HepG2 (cell line): ENCODE measurements around the gene CPB2. TPM values are rescaled to one million over a fixed set of nuclear protein-coding genes. Genes with fewer than 3 reads are reported as not detected.

ENCODE experiments used
- ATF7-NPFF ChIP-seq: sonication (generic); formaldehyde crosslinking; IDR thresholded peaks from 2 replicates; pipeline ENCODE4 v1.8.1; 2023; ENCODE audit warnings: mild to moderate bottlenecking, low read depth, missing genetic modification reagents, moderate library complexity
- DDIT3 ChIP-seq: sonication (generic); formaldehyde crosslinking; IDR thresholded peaks from 2 replicates; pipeline ENCODE4 v1.4.0; 2020; ENCODE audit warnings: mild to moderate bottlenecking, missing genetic modification reagents
- FOXK2 ChIP-seq: fragments of 450-650 bp; IDR thresholded peaks from 2 replicates; pipeline ENCODE4 v1.6.1; 2016
- HNF1B ChIP-seq: sonication (generic); formaldehyde crosslinking; IDR thresholded peaks from 2 replicates; pipeline ENCODE4 v1.5.1; 2020; ENCODE audit warnings: mild to moderate bottlenecking, moderate library complexity, missing genetic modification reagents
- HNF4A ChIP-seq: sonication (generic); formaldehyde crosslinking; IDR thresholded peaks from 2 replicates; pipeline ENCODE4 v1.4.0; 2020; ENCODE audit warnings: missing genetic modification reagents
- KLF11 ChIP-seq: IDR thresholded peaks from 2 replicates; pipeline ENCODE4 v1.6.1; 2016; ENCODE audit warnings: missing compliant biosample characterization
- KLF16 ChIP-seq, 2 experiments: sonication (generic) in 1 of 2; formaldehyde crosslinking in 1 of 2; IDR thresholded peaks; 2 replicates each; pipeline versions ENCODE4 v1.6.1 to v1.8.0; 2016 to 2023; ENCODE audit warnings: missing genetic modification reagents in 2 of 2, missing compliant biosample characterization in 1 of 2
- MEF2D ChIP-seq: sonication (generic); formaldehyde crosslinking; IDR thresholded peaks from 2 replicates; pipeline ENCODE4 v1.5.1; 2020; ENCODE audit warnings: mild to moderate bottlenecking, missing genetic modification reagents
- MIXL1 ChIP-seq: IDR thresholded peaks from 2 replicates; pipeline ENCODE4 v1.6.1; 2016
- NCOR1 ChIP-seq: fragments of 200-600 bp; sonication (generic); IDR thresholded peaks from 2 replicates; pipeline ENCODE4 v1.7.0; 2017; ENCODE audit warnings: antibody characterized with exemption, low read length, borderline replicate concordance
- ZBTB26 ChIP-seq: IDR thresholded peaks from 2 replicates; pipeline ENCODE4 v1.6.1; 2016; ENCODE audit warnings: missing compliant biosample characterization, missing genetic modification reagents, borderline replicate concordance
- ZFP90 ChIP-seq: sonication (generic); formaldehyde crosslinking; IDR thresholded peaks from 2 replicates; pipeline ENCODE4 v1.8.0; 2022; ENCODE audit warnings: missing genetic modification reagents, mild to moderate bottlenecking, inconsistent platforms, borderline replicate concordance
- ZNF616 ChIP-seq: sonication (generic); formaldehyde crosslinking; IDR thresholded peaks from 2 replicates; pipeline ENCODE4 v1.5.0; 2020; ENCODE audit warnings: low read depth, mild to moderate bottlenecking, missing genetic modification reagents
- ZNF782 ChIP-seq: sonication (generic); formaldehyde crosslinking; IDR thresholded peaks from 2 replicates; pipeline ENCODE4 v1.4.0; 2020; ENCODE audit warnings: missing genetic modification reagents, mild to moderate bottlenecking, borderline replicate concordance
- ZSCAN9 ChIP-seq: IDR thresholded peaks from 2 replicates; pipeline ENCODE4 v1.6.1; 2016; ENCODE audit warnings: borderline replicate concordance
- polyA plus RNA-seq, 8 experiments: library from polyadenylated mRNA; depleted of rRNA in 3 of 8; stranded (reverse) in 7 of 8; unstranded in 1 of 8; fragments of >200 nt; fragmentation: Illumina TruSeq in 4 of 8; extraction: Trizol in 4 of 8; gene quantifications; 2 replicates each; pipeline versions ENCODE4 v1.2.1 to v1.2.3, GENCODE V29; 2011 to 2016; ENCODE audit warnings: low read depth in 4 of 8, missing spikeins in 1 of 8, mixed read lengths in 1 of 8; ENCODE audit not compliant: insufficient read depth in 1 of 8
- total RNA-seq, 5 experiments: library from RNA; depleted of rRNA; stranded (reverse); fragments of >200 nt; fragmentation: Illumina TruSeq; extraction: Trizol; gene quantifications; 2 replicates each; pipeline ENCODE4 v1.2.3, GENCODE V29; 2016; ENCODE audit warnings: low read depth in 1 of 5
- TF ChIP-seq, protein P1 (sequence below): sonication (generic); formaldehyde crosslinking; IDR thresholded peaks from one replicate; pipeline ENCODE4 v1.5.1; 2020; ENCODE audit warnings: mild to moderate bottlenecking, missing genetic modification reagents; ENCODE audit errors: not compliant biosample characterization
- TF ChIP-seq, protein P2 (sequence below): sonication (generic); formaldehyde crosslinking; IDR thresholded peaks from 2 replicates; pipeline ENCODE4 v1.4.0; 2020; ENCODE audit warnings: missing genetic modification reagents

The CPB2 gene
- total and polyA plus RNA-seq, 2 of the 13 experiments (the other 11 are each of a cell fraction or from before 2014, with no cell fraction given): 125 to 140 TPM

- no peak for TF ChIP-seq ZBTB26 (CRISPR knock-in tag)
- no peak for TF ChIP-seq ZNF782 (CRISPR knock-in tag)
- peak in 1 of 2 experiments; percentile 78; a peak in 2 of 4 replicates for TF ChIP-seq KLF16 (CRISPR knock-in tag; IDR thresholded peaks at IDR 0.05)
- TF ChIP-seq ATF7-NPFF (CRISPR knock-in tag): no peak
- peak; percentile 42; the same call in 1 of the 2 replicates for TF ChIP-seq HNF1B (CRISPR knock-in tag)
- TF ChIP-seq, protein P1, sequence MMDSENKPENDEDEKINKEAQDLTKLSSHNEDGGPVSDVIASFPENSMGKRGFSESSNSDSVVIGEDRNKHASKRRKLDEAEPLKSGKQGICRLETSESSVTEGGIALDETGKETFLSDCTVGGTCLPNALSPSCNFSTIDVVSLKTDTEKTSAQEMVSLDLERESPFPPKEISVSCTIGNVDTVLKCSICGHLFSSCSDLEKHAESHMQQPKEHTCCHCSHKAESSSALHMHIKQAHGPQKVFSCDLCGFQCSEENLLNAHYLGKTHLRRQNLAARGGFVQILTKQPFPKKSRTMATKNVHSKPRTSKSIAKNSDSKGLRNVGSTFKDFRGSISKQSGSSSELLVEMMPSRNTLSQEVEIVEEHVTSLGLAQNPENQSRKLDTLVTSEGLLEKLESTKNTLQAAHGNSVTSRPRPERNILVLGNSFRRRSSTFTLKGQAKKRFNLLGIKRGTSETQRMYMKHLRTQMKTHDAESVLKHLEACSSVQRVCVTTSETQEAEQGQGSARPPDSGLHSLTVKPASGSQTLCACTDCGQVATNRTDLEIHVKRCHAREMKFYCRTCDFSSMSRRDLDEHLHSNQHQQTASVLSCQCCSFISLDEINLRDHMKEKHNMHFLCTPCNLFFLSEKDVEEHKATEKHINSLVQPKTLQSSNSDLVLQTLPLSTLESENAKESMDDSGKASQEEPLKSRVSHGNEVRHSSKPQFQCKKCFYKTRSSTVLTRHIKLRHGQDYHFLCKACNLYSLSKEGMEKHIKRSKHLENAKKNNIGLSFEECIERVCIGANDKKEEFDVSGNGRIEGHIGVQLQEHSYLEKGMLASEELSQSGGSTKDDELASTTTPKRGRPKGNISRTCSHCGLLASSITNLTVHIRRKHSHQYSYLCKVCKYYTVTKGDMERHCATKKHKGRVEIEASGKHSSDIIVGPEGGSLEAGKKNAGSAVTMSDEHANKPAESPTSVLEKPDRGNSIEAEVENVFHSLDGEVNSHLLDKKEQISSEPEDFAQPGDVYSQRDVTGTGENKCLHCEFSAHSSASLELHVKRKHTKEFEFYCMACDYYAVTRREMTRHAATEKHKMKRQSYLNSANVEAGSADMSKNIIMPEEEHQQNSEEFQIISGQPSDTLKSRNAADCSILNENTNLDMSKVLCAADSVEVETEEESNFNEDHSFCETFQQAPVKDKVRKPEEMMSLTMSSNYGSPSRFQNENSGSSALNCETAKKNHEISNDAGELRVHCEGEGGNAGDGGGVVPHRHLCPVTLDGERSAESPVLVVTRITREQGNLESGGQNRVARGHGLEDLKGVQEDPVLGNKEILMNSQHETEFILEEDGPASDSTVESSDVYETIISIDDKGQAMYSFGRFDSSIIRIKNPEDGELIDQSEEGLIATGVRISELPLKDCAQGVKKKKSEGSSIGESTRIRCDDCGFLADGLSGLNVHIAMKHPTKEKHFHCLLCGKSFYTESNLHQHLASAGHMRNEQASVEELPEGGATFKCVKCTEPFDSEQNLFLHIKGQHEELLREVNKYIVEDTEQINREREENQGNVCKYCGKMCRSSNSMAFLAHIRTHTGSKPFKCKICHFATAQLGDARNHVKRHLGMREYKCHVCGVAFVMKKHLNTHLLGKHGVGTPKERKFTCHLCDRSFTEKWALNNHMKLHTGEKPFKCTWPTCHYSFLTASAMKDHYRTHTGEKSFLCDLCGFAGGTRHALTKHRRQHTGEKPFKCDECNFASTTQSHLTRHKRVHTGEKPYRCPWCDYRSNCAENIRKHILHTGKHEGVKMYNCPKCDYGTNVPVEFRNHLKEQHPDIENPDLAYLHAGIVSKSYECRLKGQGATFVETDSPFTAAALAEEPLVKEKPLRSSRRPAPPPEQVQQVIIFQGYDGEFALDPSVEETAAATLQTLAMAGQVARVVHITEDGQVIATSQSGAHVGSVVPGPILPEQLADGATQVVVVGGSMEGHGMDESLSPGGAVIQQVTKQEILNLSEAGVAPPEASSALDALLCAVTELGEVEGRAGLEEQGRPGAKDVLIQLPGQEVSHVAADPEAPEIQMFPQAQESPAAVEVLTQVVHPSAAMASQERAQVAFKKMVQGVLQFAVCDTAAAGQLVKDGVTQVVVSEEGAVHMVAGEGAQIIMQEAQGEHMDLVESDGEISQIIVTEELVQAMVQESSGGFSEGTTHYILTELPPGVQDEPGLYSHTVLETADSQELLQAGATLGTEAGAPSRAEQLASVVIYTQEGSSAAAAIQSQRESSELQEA (CRISPR knock-in tag): no peak
- peak; percentile 88; the same call in 1 of the 2 replicates for TF ChIP-seq NCOR1
- TF ChIP-seq MIXL1 (CRISPR knock-in tag): peak; percentile 50
- peak; percentile 99 for TF ChIP-seq ZFP90 (CRISPR knock-in tag)
- peak; percentile 72; the same call in 1 of the 2 replicates for TF ChIP-seq MEF2D (CRISPR knock-in tag)
- peak; percentile 98 for TF ChIP-seq HNF4A (CRISPR knock-in tag)
- TF ChIP-seq ZNF616 (CRISPR knock-in tag): no peak
- TF ChIP-seq FOXK2: peak; percentile 83
- TF ChIP-seq ZSCAN9 (CRISPR knock-in tag): peak; percentile 46; the same call in 1 of the 2 replicates
- TF ChIP-seq DDIT3: no peak
- TF ChIP-seq KLF11 (CRISPR knock-in tag): peak; percentile 75; the same call in 1 of the 2 replicates
- TF ChIP-seq, protein P2, sequence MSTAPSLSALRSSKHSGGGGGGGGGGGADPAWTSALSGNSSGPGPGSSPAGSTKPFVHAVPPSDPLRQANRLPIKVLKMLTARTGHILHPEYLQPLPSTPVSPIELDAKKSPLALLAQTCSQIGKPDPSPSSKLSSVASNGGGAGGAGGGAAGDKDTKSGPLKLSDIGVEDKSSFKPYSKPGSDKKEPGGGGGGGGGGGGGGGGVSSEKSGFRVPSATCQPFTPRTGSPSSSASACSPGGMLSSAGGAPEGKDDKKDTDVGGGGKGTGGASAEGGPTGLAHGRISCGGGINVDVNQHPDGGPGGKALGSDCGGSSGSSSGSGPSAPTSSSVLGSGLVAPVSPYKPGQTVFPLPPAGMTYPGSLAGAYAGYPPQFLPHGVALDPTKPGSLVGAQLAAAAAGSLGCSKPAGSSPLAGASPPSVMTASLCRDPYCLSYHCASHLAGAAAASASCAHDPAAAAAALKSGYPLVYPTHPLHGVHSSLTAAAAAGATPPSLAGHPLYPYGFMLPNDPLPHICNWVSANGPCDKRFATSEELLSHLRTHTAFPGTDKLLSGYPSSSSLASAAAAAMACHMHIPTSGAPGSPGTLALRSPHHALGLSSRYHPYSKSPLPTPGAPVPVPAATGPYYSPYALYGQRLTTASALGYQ (CRISPR knock-in tag): peak; percentile 86
Observed at GRCh38 chr13:46143184-46143701, 38.4 kb upstream of the CPB2 start (continued).
